Endothelial cell of umbilical vein (primary cell): Measurements from ENCODE around the gene USF2. TPM values are rescaled to one million over a fixed set of nuclear protein-coding genes. Genes with fewer than 3 reads are reported as not detected.
"Not testable (repeated sequence)": the region's sequence is repeated elsewhere in the genome, so short reads cannot be mapped to it uniquely, and the experiment has no call there.

Experiments
- BruUV-seq: library from RNA; stranded (reverse); fragments of 400-500 nt; replicated peaks from 2 replicates; lab custom pipeline; 2021; lab: Mats Ljungman, UMichigan
- CTCF ChIA-PET: fragments of 300-600, 350-600 bp; sonication (Branson Sonifier 250); formaldehyde crosslinking; loops from one replicate; lab custom pipeline; 2021; ENCODE audit warnings: antibody characterized with exemption, inconsistent platforms; lab: Charles Lee
- POLR2A ChIA-PET: fragments of 300-600, 350-600 bp; sonication (Branson Sonifier 250); formaldehyde crosslinking; loops from one replicate; lab custom pipeline; 2021; ENCODE audit warnings: antibody characterized with exemption, inconsistent platforms; lab: Charles Lee
- DNase-seq: peaks from one replicate; pipeline ENCODE4 v3.0.0-alpha.2; 2011; ENCODE audit warnings: low read depth, low spot score
- FAIRE-seq: peaks from 2 replicates; lab custom pipeline; 2011; peaks lifted over from hg19 to GRCh38; lab: Jason Lieb, UNC
- H2AFZ ChIP-seq: 2 replicates; pipeline ENCODE4 v1.6.0; 2012; ENCODE audit warnings: low read depth, low read length, control low read depth, inconsistent platforms
- H3K27ac ChIP-seq: 2 replicates; pipeline ENCODE4 v1.5.1; 2011; ENCODE audit warnings: low read depth, mild to moderate bottlenecking, control low read depth, low read length, moderate library complexity; ENCODE audit not compliant: insufficient read depth
- H3K27me3 ChIP-seq, 2 experiments: 2 replicates each; pipeline versions ENCODE4 v1.6.0 to v1.6.1; 2011; ENCODE audit warnings: low read length in 2 of 2, mixed read lengths in 1 of 2; ENCODE audit not compliant: control insufficient read depth in 2 of 2, insufficient read depth in 2 of 2
- H3K36me3 ChIP-seq, 2 experiments: 2 replicates in 1 of 2; 3 replicates in 1 of 2; pipeline ENCODE4 v1.5.1; 2011; ENCODE audit warnings: low read length in 2 of 2, mild to moderate bottlenecking in 1 of 2, moderate library complexity in 1 of 2; ENCODE audit not compliant: control insufficient read depth in 2 of 2, insufficient read depth in 2 of 2; ENCODE audit errors: extremely low read depth in 1 of 2
- H3K4me1 ChIP-seq: 3 replicates; pipeline ENCODE4 v1.5.1; 2011; ENCODE audit warnings: mild to moderate bottlenecking, low read length; ENCODE audit not compliant: control insufficient read depth, insufficient read depth; ENCODE audit errors: extremely low read depth
- H3K4me2 ChIP-seq: 2 replicates; pipeline ENCODE4 v1.6.1; 2011; ENCODE audit warnings: low read length, control low read depth, mixed read lengths; ENCODE audit not compliant: insufficient read depth
- H3K4me3 ChIP-seq, 3 experiments: fragments of 200-600 bp in 1 of 3; sonication (generic), shearing (Covaris generic) in 1 of 3; replicated peaks in 1 of 3; 2 replicates each; pipeline ENCODE4 v1.5.1; 2011 to 2016; ENCODE audit warnings: control low read depth in 3 of 3, low read length in 3 of 3, mild to moderate bottlenecking in 2 of 3, inconsistent platforms in 1 of 3, low read depth in 1 of 3, moderate library complexity in 1 of 3; ENCODE audit not compliant: insufficient read depth in 1 of 3
- H3K79me2 ChIP-seq: 2 replicates; pipeline ENCODE4 v1.6.0; 2012; ENCODE audit warnings: low read length, inconsistent platforms; ENCODE audit not compliant: control insufficient read depth, insufficient read depth
- H3K9ac ChIP-seq: replicated peaks from 2 replicates; pipeline ENCODE3; 2011; ENCODE audit warnings: low read length, control low read depth; ENCODE audit not compliant: insufficient read depth; ENCODE audit errors: extremely low read depth
- H3K9me1 ChIP-seq: replicated peaks from 3 replicates; pipeline ENCODE4 v1.6.0; 2011; ENCODE audit warnings: mild to moderate bottlenecking, low read length; ENCODE audit not compliant: control insufficient read depth, insufficient read depth; ENCODE audit errors: extremely low read depth
- H3K9me3 ChIP-seq: replicated peaks from 2 replicates; pipeline ENCODE4 v1.5.1; 2012; ENCODE audit warnings: low read length, inconsistent platforms; ENCODE audit not compliant: control insufficient read depth, insufficient read depth
- H4K20me1 ChIP-seq: replicated peaks from 2 replicates; pipeline ENCODE3; 2011; ENCODE audit warnings: mild to moderate bottlenecking, low read length; ENCODE audit not compliant: control insufficient read depth, insufficient read depth; ENCODE audit errors: extremely low read depth
- EZH2 ChIP-seq: IDR thresholded peaks from 2 replicates; pipeline ENCODE4 v1.6.1; 2012; ENCODE audit warnings: borderline replicate concordance, low read depth, mild to moderate bottlenecking, moderate library complexity, low read length, inconsistent platforms; ENCODE audit not compliant: severe bottlenecking
- GATA2 ChIP-seq: IDR thresholded peaks from 2 replicates; pipeline ENCODE4 v1.7.0; 2011; ENCODE audit warnings: low read depth, mild to moderate bottlenecking, moderate library complexity, mixed read lengths, low read length; ENCODE audit not compliant: insufficient read length, insufficient read depth
- MAX ChIP-seq: IDR thresholded peaks from 2 replicates; pipeline ENCODE4 v1.6.1; 2011; ENCODE audit not compliant: insufficient read depth, insufficient read length
- dilution Hi-C: fragments of 300-500 bp; cut with MboI; formaldehyde crosslinking; loops from one replicate; pipeline ENCODE4 v1.15.0; 2019; ENCODE audit warnings: low sequenced_read_pairs; ENCODE audit not compliant: extremely low pct_ligation_motif_present
- intact Hi-C: fragments of 100-400 bp; cut with micrococcal nuclease; formaldehyde crosslinking; loops from one replicate; pipeline ENCODE4 v1.10.0; 2022
- polyA plus RNA-seq, 4 experiments: library from polyadenylated mRNA; depleted of rRNA in 3 of 4; stranded (reverse) in 3 of 4; unstranded in 1 of 4; fragments of >200 nt; gene quantifications; 2 replicates each; pipeline versions ENCODE4 v1.2.1 to v1.2.3, GENCODE V29; 2011 to 2012; ENCODE audit warnings: missing spikeins in 1 of 4
- total RNA-seq: library from RNA; stranded (reverse); gene quantifications from 2 replicates; pipeline ENCODE4 v1.2.3, GENCODE V29; 2021

Gene USF2
- total and polyA plus RNA-seq, 2 donors (not counting 3 experiments of a cell fraction or from before 2014, with no cell fraction given) = 75.0 to 76.8 TPM

GRCh38 chr19:35285095-35285449, 16.3 kb downstream of the USF2 start:
- Histone ChIP-seq H3K9ac (no peak overlapping the region), H2AFZ (no peak overlapping the region), H4K20me1 (no peaks in the 10 kb centered on the region), H3K36me3 (no peaks in the 10 kb centered on the region), H3K27me3 (peaks cover 1 to 6% of the 10 kb centered on the region in 2 experiments), H3K4me2 (no peak overlapping the region), H3K79me2 (no peaks in the 10 kb centered on the region), H3K4me3 (no peak overlapping the region), H3K27ac (no peak overlapping the region), H3K4me1 (no peaks in the 10 kb centered on the region), H3K9me3 (no peaks in the 10 kb centered on the region), H3K9me1 (no peaks in the 10 kb centered on the region)
- TF ChIP-seq GATA2 (no peak), EZH2 (no peak), MAX (no peak)
- no peak for DNase-seq
- CTCF ChIA-PET = no interaction called here
- no peak for FAIRE-seq
- no TSS peak for BruUV-seq
- POLR2A ChIA-PET = no interaction called here
- intact Hi-C loops = no loop called here
- dilution Hi-C loops = no loop called here

DNA sequence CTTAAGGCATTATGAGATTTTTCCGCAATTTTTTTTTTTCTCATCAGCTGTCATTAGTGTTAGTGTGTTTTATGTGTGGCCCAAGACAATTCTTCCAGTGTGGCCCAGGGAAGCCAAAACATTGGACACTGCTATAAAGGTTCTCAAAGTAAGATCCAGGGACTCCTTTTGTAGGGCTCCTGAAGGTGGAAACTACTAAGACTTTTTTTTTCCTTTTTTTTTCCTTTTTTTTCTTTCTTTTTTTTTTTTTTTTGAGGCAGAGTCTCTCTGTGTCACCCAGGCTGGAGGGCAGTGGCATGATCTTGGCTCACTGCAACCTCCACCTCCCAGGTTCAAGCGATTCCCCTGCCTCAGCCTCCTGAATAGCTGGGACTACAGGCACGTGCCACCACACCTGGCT, 16.7 kb downstream of the USF2 start:
- H2AFZ ChIP-seq, H3K9me1 ChIP-seq, dilution Hi-C loops, DNase-seq, intact Hi-C loops, H3K27me3 ChIP-seq, H3K9ac ChIP-seq, H3K4me1 ChIP-seq, H3K79me2 ChIP-seq, H3K27ac ChIP-seq, H3K4me3 ChIP-seq, H3K4me2 ChIP-seq, POLR2A ChIA-PET, BruUV-seq, CTCF ChIA-PET, H4K20me1 ChIP-seq, H3K36me3 ChIP-seq, FAIRE-seq, H3K9me3 ChIP-seq: not testable (repeated sequence)

GRCh38 chr19:35286101-35286500, 17.3 kb downstream of the USF2 start:
- H3K4me2 ChIP-seq, H2AFZ ChIP-seq, H3K27ac ChIP-seq, H3K79me2 ChIP-seq, H3K4me3 ChIP-seq, H3K9me3 ChIP-seq, dilution Hi-C loops, BruUV-seq, DNase-seq, H3K9me1 ChIP-seq, H3K4me1 ChIP-seq, H3K27me3 ChIP-seq, FAIRE-seq, intact Hi-C loops, H3K9ac ChIP-seq, H4K20me1 ChIP-seq, POLR2A ChIA-PET, H3K36me3 ChIP-seq: not testable (repeated sequence)
- CTCF ChIA-PET = interaction anchor here (1.0 kb wide), 1 partner anchor 10 kb away, joined by 3 read pairs; no protein-coding TSS in a partner anchor
